Kidney tubule cell (primary cell): ENCODE data around the gene CDHR4.
"Not testable (repeated sequence)": the region's sequence is repeated elsewhere in the genome, so short reads cannot be mapped to it uniquely, and the experiment has no call there.

Experiments
- DNase-seq: peaks from one replicate; pipeline ENCODE4 v3.0.0-alpha.2; 2018; ENCODE audit warnings: low spot score

The CDHR4 gene

GRCh38 chr3:49780080-49780974 is 19.3 kb downstream of the CDHR4 start:
- no peak for DNase-seq

DNA sequence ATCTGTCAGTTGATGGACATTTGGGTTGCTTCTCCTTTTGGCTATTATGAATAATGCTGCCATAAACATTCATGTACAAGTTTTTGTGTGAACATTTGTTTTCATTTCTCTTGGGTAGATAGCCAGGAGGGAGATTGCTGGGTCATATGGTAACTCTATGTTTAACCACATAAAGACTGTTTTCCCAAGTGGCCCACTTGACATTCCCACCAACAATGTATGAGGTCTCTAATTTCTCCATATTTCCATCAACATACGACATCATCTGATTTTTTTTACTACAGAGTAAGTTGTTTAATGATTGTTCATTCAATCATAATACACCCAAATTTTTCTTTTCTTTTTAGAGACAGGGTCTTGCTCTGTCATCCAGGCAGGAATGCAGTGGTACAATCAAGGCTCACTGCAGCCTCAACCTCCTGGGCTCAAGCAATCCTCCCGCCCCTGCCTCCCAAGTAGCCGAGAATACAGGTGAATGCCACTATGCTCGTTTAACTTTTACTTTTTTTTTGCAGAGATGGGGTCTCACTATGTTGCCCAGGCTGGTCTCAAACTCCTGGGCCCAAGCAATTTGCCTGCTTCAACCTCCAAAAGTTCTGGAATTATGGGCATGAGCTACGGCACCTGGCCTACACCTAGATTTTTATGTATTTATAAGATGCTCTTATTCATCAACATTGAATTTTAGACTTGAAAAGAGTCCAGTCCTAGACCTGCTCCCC is 20.2 kb downstream of the CDHR4 start:
- no peak for DNase-seq

DNA sequence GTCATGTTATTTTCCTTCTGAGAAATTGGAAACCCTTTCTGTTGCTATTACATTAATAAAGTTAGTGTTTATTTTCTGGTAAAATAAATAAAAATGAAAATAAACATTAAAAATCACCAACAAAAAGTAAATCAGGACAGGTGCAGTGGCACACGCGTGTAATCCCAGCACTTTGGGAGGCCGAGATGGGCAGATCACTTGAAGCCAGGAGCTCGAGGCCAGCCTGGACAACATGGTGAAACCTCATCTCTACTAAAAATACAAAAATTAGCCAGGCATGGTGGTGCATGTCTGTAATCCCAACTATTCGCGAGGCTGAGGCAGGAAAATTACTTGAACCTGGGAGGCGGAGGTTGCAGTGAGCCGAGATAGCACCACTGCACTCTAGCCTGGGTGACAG is 23.6 kb downstream of the CDHR4 start:
- DNase-seq = not testable (repeated sequence)

DNA sequence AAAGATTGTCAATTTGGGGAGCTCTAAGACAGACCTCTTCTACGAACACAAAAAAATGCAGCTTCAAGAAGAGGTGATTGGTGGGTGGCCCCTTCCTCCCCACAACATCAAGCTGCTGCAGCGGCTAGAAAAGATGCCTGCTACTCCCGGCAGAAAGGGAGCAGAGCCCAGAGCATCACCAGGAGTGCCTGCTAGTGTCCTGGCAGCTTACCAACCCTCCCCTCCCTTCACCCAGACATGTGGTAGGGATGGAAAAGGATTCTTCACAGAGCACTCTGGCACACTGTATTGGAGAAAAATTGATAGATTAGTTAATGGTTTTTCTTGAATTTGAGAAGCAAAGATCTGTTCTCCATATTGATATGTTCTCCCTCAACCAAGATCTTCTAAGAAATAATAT is 24.1 kb downstream of the CDHR4 start:
- DNase-seq = no peak

GRCh38 chr3:49772703-49773102 is 27.0 kb downstream of the CDHR4 start:
- no peak for DNase-seq

GRCh38 chr3:49771340-49771938 is 28.2 kb downstream of the CDHR4 start:
- DNase-seq = no peak

GRCh38 chr3:49769926-49770325 is 29.7 kb downstream of the CDHR4 start:
- no peak for DNase-seq

DNA sequence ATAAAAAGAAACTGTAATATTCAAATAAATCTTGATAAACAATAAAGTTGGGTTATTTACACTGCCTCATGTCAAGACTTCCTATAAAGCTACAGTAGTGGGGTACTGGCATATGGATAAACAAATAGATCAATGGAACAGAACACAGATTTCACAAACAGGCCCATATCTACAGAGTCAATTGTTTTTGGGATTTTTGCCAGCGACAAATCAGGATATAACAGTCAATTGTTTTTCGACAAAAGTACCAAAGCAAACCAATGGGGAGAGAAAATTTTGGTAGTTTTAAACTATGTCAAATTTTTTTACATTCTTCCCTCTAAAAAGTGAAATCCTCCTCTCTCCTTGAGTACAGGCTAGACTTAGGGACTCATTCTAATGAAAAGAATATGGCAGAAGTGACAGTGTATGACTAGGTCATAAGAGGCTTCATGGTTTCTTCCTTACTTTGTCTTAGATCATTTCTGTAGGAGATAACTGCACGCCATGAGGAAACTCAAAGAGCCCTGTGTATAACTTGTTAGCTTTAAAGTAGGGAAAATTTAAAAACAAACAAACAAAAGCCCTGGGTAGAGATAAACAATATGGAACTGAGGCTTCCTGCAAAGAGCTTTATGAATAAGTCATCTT is 30.3 kb downstream of the CDHR4 start:
- no peak for DNase-seq

- DNase-seq = no peak
Observed at GRCh38 chr3:49763981-49764380, 35.7 kb downstream of the CDHR4 start.

GRCh38 chr3:49761661-49762060 is 38.0 kb downstream of the CDHR4 start:
- DNase-seq = no peak

DNA sequence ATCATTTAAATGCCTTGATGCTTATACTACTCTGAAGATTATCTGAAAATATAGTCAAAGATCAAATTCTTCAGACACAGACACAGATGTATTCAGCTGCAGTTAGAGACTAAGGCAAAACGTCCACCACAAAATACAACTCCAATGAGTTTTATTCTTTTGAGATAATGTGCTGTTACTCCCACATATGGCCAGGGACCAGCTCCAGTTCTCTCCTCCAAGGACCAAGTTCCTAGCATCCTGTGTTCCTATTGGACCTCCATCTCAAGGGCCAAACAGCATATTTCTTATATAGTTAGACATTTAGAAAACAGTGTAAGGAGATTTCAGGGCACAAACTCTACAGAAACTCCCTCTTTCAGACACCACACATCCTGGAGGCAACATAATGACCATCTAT is 40.4 kb downstream of the CDHR4 start:
- no peak for DNase-seq

DNA sequence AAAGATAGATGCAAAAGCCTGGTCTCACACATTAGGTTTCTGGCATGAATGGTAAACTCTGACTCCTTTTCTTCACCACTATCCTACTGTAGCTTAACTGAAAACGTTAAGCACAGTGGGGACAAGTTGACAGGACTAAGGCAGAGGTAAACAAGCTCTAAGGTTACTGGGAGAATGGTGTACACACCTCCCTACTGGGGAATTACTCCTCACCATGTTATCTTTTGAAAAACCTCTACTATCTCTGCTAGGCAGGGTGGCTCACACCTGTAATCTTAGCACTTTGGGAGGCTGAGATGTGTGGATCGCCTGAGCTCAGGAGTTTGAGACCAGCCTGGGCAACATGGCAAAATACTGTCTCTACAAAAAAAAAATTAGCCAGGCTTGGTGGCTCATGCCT is 42.5 kb downstream of the CDHR4 start:
- no peak for DNase-seq

DNA sequence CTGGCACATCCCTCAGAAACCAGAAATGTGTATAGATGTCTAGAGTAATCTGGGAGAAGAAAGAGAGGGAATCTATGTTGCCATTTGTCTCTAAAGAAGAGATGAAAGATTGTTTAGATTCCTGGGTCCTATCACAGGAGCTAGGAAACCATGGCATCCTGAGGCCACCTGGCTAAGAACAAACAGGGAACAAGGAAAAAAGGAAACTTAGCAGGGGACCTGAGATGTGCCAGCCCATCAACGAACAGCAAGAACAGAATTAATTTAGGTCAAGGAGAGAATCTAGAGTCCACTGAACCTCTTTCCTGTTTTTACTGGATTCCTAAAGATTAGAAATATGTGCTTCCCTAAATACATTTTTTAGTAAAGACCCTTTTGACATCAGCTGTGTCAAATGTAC is 43.6 kb downstream of the CDHR4 start:
- DNase-seq = no peak

DNA sequence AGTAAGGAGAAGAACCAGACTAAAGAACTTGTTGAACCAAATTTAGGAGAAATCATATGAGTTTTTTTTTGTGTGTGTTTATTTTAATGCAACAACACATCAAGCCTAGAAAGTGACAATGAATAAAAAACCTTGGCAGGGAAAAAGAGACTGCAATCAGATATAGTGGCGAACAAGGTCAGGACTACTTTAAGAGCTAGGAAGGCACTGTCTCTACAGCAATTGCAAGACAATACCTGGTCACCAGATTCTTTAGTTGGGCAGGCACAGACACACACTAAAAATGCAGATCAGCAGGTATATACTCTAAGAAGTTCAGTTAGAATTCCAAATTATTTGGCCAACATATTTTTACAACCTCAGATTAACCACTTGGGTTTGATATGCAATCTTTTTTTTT is 45.1 kb downstream of the CDHR4 start:
- DNase-seq = no peak

DNA sequence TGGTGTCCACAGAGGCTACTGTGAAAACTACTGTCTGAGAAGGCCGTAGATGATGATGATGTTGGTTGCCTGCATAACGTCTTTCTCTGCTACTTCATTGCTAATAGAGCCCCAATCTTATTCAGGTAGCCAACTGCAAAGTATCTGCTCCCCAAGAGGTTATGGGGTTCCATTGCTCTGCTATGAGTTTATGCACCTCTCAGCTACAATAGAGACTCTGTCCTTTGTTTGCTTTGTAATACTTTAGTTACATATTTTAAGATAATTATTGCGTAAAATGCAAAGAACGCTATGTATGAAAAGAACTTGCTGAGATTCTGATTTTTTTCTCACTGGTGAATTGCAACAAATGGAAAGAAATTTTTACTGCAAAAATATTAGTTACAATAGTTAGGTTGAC is 48.2 kb downstream of the CDHR4 start:
- no peak for DNase-seq

DNA sequence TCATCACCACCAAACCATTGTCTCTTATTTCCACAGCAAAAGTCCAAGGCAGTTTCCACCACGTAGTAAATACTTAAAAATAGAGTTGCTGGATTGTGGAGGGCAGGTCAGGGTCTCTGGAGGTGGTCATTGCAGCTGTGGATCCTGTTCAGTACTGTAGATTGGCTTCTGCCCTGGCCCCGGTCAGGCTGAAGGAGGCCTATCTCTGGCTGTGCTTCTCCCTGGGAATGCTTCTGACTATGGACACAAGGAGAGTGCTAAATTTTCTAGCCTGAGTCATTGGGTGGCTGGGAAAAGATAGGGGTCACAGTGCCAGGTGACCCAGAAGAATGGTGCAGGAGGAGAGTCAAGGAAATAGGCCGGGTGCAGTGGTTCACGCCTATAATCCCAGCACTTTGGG is 49.6 kb downstream of the CDHR4 start:
- DNase-seq = peak; percentile 55

DNA sequence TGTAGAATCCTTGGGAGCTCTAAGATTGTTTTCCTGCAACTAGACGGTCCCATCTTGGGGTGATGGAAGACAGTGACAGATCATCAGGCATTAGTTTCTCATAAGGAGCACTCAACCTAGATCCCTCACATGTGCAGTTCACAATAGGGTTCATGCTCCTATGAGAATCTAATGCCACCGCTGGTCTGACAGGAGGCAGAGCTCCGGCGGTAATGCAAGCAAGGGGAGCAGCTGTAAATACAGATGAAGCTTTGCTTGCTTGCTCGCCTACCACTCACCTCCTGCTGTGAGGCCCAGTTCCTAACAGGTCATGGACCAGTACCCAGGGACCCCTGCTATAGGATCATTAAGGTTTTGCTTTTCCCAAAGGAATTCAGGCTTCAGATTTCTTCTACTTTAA is 50.8 kb downstream of the CDHR4 start:
- not testable (repeated sequence) for DNase-seq

GRCh38 chr3:49747792-49748480 is 51.7 kb downstream of the CDHR4 start:
- peak; percentile 65 for DNase-seq

DNA sequence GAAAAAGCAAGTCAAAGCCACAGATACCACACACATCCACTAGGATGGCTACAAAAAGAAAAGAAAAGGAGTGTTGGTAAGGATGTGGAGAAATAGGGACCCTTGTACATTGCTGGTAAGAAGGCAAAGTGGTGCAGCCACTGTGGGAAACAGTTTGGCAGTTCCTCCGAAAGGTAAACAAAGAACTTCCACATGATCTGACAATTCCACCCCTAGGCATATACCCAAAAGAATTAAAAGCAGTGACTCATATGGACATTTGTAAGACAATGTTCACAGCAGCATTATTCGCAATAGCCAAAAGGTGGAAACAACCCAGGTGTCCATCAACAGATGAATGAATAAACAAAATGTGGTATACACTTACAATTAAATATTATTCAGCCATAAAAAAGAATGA is 53.7 kb downstream of the CDHR4 start:
- no peak for DNase-seq
